GDM1 (cell line): Measurements from ENCODE around the gene C19orf12.

ENCODE experiments used
- DNase-seq: peaks from one replicate; lab custom pipeline; 2025; lab: John Stamatoyannopoulos, UW

The C19orf12 gene

DNA sequence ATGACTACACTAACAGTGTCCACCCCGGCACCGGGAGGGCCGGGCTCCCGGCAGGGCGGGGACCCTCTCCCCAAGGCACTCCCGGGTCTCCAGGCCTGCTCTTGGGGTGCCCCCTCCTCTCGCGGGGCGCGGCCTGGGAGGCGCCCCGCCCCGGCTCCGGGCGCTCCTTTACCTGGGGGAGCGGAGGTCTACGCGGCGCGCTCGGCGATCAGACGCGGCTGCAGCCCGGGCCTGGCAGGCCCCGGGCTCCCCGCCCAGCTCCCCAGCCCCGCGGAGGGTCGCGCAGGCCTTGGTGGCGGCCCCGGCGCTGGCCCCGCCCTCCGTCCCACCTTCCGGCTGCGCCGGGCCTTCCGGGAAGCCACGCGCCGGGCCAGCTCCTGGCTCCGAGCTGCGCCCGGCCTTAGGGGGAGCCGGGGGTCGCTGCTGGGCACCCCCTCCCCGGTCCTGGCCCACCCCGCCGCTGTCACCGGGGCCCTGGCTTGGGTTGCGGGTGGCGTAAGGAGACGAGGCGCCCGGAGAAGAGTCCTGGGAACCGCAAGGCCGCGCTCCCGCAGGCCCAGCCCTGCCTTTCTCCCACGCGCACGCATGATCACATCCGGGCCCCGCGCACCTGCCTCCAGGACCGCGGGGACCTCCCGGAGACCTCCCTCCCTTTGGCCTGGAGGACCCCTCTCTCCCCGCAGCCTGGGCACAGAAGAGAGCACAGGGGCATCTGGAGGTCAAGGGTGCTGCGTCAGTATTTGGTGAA, at the start of gene C19orf12:
Gene C19orf12, minus strand, starts transcription at position 309 of the 748 bp plus-strand sequence. CDS start 6,848 bp downstream, outside the sequence.
- peak; percentile 39 for DNase-seq

DNA sequence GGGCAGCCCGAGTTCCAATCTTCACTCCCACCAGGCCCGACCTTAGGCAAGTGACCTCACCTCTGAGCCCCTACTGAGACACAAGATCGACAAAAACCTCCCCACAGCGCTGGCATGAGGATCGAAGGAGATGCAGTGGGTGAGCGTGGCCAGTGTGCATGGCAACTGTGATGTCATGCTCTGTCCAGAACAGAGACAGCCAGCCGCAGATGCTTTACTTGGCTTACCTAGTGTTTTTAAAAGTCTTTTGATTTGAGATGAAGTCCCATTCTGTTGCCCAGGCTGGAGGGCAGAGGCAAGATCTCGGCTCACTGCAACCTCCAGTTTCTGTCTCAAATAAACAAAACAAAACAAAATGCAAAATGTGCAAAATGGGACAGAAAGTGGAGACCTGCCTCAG, 49.3 kb upstream of the C19orf12 start:
- no peak for DNase-seq

DNA sequence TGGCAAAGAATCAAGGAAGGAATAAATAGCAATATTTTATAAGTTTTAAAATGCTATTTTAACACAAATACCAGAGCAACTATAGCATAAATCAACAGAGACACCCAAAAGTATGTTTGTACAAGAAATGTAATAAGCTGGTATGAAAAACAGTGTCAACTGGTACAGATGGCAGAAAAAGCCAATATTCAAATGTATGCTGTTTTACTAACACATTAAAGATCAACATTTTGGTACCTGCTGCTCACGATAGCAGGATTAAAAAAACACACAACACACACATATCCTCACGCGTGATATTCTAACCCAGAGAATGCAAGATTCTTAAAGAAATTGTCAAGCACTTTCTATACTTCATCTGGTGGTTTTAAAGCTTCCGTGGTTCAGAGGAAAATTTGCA, 48.1 kb upstream of the C19orf12 start:
- no peak for DNase-seq

DNA sequence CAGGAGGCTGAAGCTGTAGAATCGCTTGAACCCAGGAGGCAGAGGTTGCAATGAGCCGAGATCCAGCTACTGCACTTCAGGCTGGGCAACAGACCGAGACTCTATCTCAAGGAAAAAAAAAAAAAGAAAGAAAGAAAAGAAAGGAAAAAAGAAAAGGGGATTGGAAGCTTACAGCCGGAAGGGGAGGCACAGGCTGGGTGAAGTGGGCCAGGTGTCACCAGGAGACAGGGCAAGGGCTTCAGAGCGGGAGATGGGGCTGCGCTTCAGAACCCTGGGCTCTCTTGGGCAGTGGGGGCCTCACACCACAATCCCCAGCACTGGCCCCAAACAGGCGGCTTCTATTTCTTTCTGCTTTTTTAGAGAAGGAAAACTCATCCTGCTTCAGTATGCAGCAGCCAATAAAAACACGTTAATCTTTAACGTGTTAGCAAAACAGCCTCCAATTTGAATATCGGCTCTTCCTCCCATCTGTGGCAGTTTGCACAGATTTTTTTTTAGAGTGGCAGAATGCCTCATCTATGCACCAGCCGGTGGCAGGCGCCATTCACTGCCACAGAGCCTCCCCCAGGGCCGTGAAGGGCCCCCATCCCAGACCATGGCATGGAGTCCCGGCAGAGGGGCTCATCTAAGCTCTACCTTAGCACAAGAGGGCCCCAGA, 46.6 kb upstream of the C19orf12 start:
- DNase-seq: no peak

DNA sequence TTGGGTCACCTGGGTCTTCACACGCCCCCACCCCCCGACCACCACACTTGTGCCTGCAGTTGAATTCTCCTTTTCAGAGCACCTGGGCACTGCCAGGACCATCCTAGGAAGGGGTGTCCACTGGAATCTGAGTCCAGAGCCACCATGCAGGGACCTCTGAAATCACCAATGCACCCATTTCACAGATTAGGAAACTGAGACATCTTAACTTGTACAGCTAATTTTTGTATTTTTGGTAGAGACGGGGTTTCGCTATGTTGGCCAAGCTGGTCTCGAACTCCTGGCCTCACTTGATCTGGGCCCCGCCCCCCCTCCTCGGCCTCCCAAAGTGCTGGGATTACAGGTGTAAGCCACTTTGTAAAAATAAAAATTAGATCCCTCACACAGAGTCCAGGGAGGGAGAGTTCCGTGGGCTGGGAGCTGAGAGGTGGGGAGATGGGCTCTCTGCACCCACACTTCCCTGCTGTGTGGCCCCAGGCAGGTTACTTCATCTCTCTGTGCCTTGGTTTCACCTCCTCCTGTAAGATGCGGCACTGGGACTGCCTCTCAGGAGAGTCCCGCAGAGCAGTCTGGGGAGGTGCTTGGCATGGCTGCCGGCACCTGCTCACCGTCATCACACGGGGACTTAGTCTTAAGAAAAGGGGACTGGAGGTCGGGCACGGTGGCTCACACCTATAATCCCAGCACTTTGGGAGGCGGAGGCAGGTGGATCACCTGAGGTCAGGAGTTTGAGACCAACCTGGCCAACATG, 45.9 kb upstream of the C19orf12 start:
- DNase-seq: no peak

DNA sequence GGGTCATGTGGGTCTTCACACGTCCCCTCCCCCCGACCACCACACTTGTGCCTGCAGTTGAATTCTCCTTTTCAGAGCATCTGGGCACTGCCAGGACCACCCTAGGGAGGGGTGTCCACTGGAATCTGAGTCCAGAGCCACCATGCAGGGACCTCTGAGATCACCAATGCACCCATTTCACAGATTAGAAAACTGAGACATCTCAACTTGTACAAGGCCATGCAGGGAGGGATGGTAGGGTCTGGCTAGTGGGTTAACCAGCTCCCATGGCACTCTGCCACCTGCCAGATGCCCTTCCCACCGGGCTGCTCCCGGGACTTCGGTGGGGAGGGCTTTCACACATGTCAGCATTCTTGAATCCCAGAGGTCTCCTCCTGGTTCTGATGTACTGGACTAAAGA, 44.3 kb upstream of the C19orf12 start:
- no peak for DNase-seq

DNA sequence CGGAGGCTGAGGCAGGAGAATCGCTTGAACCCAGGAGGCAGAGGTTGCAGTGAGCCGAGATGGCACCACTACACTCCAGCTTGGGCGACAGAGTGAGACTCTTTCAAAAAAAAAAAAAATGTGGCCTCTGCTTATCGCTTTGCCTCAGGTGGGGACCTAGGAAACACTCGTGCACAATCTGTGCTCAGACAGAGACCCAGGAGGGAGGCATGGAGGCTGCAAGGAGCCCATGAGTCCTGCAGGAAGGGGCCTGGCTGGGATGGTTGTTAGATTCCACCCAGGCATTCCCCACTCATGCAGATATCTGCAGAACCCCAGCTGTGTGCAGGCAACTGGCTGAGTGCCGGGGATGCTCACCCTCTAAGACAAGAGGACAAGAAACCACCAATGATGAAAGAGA, 43.8 kb upstream of the C19orf12 start:
- no peak for DNase-seq

DNA sequence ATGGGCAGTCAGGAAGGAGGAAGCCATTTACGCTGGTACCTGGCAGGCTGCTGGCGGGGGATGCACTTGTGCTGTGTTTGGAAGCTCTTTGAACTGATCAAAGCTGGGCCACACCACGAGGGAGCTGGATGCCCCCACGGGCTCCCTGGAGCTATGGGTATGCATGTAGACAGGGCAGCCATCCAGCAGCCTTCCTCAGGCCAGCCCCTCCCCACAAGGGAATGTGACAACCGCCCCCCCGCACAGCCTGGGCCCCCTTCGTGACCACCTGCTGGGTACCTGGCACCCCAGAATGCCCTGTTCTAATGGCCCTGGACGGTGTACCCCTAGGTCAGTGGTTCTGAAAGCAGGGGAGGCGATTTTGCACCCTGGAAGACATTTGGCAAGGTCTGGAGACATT, 42.5 kb upstream of the C19orf12 start:
- no peak for DNase-seq

DNA sequence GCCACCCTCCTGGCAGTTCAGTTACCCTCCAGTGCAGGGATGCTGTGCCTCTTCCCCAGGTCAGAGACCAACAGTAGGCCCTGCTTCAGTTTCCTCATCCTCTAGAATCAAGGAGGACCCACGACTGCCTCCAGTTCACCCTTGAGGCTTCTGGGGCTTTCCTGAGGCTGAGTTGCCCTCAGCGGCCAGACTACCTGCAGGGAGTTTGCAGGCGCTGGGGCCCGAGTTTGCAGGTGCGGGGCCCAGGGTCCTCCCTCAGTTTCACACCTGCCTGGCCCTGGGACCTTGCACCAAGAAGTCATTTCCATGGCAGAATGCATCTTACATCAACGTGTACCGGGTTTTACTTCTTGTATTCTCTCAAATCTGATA, 38.9 kb upstream of the C19orf12 start:
- no peak for DNase-seq

DNA sequence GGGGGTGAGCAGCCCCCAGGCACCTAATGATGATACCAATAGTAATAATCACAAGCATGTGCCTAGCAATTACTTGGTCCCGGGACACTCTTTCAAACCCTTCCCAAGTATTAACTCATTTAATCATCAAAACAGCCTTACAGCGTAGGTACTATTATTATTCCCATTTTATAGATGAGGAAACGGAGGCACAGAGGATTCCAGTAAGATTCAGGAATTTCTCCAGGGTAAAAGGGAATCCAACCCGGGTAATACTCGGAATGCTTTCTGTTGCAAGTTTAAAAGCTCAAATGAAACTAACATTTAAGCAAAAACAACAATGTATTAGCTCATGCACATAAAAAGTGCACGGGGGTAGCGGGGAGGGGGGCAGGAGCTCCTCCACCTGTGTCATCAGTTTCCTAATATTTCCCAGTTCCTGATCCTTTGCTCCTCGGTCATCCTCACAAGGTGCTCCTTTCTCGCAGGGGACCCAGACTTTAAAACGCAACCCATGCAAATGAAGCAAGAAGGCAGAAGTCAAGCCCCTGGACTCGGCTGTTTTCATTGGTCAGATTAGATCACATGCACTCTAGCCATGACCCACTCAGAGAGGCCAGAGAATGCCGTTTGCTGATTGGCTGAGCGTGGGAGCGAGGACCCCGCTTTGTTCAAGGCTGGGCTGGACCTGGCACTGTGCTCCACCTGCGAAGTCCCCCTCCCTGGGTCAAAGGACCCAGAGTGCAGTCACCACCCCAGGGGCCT, 38.3 kb upstream of the C19orf12 start:
- DNase-seq: no peak

DNA sequence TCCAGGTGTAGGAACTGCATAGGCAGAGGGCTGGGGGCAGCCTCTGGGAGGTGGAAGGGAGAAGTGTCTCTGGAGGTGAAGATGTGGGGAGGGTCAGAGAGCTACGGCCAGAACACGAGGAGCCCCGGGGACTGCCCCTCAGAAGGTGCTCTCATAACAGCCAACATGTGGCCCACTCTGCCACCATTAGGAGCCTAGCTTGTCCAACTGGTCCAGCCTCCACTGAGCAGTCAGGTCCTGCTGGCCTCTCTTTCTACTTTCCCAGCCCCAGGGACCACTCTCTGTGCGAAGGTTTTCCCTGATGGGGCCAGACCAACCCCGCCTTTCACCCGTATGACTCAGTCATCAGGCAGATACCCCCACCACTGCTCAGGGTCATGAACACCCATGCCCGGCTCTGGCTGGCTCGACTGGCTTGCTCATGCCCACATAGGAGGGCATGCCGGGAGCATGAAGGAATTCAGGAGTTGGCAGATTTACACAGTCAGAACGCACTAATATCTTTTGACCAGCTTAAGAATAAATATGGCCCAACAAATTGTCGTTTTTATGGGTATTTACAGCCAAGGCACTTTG, 37.5 kb upstream of the C19orf12 start:
- DNase-seq: no peak

DNA sequence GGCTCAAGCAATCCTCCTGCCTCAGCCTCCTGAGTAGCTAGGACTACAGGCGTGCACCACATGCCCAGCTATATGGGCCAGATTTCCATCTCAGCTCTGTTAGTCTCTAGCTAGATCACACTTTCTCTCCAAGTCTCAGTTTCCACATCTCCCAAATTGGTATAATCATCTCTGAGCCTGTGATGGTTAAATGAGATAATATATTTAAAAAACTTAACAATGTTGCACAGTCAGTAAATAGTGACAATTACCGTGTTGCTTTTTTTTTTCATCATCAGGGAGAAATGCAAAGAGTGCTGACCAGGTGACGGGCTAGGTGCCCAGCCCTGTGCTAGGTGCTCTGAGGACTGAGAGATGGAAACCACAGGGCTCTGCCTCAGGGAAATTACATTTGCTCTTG, 36.9 kb upstream of the C19orf12 start:
- DNase-seq: no peak

DNA sequence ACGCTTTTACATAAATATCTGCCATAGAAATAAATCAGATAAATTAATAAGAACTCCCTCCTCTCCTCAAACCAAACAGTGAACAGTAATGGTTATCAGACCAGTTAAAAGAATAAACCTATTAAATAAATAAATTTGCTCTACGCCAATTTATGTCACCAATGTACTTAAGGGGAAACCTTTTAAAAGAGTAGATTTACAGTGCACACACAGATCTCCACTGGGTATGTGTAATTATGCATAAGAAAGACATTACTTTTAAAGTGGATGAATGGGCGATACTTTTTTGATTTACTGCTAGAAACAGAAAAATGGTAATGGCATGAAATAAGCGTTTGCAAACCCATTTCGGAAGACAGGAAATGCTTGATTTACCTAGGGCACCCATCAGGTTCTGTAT, 34.9 kb upstream of the C19orf12 start:
- DNase-seq: no peak

DNA sequence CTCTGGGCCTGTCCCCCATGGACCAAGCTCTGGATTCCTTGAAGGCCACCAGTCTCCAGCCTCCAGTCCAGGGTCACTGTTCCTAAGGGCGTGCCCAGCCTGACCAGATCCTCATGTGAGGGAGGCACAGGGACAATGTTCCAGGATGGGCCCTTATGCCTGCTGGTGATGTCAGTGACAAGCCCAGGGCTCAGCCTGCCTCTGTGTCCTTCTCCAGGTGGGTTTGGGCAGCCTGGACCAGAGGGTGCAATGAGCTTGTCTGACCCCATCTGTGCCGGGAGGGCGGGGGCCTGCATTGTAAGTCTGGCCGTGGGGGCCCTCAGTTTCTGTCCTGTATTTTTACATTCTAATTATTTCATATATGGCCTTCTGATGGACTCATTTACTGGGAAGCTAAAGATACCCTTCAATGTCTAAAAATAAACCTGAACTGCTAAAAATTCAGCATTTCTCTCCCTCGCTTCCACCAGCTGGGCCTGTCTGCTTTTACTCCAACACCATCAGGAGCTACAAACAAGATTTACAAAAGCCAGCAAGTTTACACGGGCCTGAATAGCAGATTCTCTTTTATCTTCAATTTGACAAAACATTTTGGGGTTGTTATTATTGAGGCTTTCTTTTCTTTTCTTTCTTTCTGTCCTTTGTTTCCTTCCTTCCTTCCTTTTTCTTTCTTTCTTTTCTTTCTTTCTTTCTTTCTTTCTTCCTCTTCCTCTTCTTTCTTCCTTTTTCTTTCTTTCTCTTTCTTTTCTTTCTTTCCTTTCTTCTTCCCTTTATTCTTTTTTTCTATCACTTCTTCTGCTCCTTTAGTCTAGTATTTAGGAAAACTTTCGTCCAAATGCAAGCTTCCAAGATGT, 34.2 kb upstream of the C19orf12 start:
- no peak for DNase-seq

DNA sequence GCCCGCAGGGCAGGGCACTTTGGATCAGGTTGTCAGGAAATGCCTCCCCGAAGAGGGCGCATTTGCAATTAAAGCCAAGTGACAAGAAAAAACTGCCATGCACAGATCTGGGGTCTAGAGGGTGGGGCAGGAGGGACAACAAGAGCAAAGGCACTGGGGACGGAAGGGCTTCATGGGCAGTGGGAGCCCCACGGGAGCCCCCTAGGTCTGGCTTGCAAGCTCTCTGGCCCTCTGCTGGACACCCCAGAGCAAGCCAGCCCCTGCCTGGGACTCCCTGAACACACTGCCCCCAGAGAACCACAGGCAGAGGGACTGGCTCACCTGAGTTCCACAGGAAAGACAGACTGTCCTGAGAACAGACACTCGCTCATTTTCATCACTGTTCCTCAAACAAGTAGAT, 30.2 kb upstream of the C19orf12 start:
- DNase-seq: no peak

DNA sequence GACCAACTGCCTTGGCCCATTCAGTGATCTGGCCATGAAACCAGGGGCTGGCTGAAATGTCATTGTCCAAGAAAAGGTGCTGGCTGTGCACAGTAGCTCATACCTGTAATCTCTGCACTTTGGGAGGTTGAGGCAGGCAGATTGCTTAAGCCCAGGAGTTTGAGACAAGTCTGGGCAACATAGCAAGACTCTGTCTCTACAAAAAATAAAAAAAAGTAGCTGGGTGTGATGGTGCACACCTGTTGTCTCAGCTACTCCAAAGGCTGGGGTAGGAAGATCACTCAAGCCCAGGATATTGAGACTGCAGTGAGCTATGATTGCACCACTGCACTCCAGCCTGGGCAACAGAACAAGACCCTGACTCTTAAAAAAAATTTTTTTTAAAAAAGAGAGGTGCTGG, 28.6 kb upstream of the C19orf12 start:
- DNase-seq: no peak

DNA sequence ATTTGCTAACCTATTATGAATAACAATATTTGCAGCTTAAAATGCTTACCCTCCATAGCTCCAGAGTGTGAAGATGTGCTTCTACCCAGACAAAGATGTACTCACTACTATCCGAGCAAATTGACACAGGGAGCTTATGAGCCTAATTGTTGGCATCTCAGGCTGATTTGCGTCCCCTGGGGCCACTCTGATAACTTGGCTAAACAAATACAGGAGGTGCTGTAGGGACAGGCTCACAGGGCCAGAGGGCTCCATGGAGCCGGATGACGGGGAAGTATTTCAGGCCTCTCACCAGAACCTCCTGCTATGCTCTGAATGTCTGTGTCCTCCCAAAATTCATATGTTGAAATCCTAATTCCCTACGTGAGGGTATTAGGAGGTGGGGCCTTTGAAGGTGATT, 26.7 kb upstream of the C19orf12 start:
- DNase-seq: no peak

DNA sequence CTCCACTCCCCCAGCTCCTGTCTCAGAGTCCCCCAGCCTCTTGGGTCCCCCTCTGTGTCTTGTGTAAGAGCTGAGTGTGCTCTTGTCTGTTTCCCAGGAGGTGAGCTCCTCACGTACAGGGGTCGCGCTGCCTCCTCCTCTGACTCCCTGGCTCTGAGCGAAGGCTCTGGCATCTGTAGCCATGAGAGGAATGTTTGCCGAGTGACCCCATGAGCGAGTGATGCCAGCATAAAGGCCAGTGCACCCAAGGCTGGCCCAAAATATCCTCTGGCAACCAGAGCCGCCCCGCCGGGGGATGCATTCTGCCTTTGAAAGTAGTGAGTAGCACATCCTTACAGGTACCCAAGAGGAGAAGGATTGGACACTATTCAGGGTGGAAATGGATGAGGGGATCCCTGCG, 26.2 kb upstream of the C19orf12 start:
- DNase-seq: no peak

DNA sequence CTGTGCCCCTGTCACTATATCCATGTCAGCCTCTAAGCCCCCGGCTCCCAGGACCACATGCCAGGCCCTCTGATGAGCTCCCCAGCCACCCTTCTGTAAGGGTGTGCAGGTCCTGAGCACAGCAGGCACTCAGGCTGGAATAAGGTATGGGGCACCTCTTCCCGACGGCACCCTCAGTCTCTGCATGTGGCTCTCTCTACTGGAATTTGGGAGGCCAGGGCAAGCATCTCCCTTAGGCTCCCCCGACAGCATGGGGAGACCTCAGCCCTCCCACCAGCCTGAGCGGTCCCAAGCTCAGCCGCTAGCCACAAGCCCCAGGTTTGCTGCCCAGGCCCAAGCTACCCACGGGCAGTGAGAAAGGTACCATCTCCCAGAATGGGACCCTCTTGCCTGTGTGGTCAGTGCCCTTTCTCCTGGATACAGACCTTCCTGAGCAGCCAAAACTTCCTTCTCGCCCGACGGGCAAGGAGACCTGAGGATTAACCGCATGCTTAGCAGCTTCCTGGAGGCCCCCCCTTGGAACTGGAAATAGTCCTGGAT, 22.5 kb upstream of the C19orf12 start:
- DNase-seq: no peak

DNA sequence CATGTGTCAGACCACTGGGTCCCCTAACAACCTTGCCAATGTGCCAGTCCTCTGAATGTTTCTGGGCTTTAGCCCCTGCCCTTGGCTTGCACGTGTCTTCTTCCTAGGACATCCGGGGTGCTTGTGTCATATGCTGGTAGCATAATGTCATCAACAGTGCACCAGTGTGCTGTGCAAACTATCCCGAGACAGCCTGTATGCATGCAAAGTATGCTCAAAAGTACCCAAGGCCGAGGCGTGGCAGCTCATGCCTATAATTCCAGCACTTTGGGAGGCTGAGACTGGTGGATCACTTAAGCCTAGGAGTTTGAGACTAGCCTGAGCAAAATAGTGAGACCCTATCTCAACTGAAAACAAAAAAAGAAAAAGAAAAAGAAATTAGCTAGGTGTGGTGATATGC, 20.8 kb upstream of the C19orf12 start:
- DNase-seq: no peak

DNA sequence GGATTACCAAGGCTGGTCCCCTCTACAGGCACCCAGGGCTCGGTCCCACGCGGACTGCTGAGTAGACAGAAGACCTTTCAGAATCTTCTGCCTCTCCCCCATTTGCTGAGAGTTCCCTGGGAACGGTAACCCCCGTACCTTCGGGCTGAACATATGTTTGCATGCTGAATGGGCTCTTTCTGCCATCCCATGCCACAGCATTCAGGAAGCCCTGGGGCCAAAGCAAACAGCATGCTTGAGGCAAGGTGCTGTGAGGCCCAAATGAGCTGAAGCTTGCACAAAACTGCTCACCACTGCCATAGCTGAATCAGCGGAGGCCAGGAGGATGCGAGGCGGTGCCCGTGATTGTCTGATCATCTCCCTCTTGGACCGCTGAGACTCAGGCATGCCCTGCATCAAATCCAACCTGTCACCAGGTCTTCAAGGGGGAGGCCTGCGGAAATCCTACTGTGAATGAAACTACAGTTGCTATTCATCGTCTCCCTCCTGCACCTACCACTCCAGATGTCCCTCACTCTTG, 16.3 kb upstream of the C19orf12 start:
- no peak for DNase-seq
